Osteocyte (in vitro differentiated cells): ENCODE results near the gene C3. TPM values are rescaled to one million over a fixed set of nuclear protein-coding genes. Genes with fewer than 3 reads are reported as not detected.
"Not testable (repeated sequence)": the region's sequence is repeated elsewhere in the genome, so short reads cannot be mapped to it uniquely, and the experiment has no call there.

Source experiments
- DNase-seq: peaks from one replicate; pipeline ENCODE4 v3.0.0; 2021; ENCODE audit warnings: mixed read lengths; ENCODE audit not compliant: unreplicated experiment; ENCODE audit errors: extremely low spot score
- H3K27ac Mint-ChIP-seq: one replicate; pipeline ENCODE4 v1.8.0; 2021; ENCODE audit warnings: mild to moderate bottlenecking, mixed read lengths; ENCODE audit not compliant: unreplicated experiment
- H3K27me3 Mint-ChIP-seq: one replicate; pipeline ENCODE4 v1.8.0; 2021; ENCODE audit warnings: mixed read lengths; ENCODE audit not compliant: unreplicated experiment
- H3K36me3 Mint-ChIP-seq: one replicate; pipeline ENCODE4 v1.8.0; 2021; ENCODE audit warnings: mixed read lengths; ENCODE audit not compliant: unreplicated experiment
- H3K4me1 Mint-ChIP-seq: one replicate; pipeline ENCODE4 v1.8.0; 2021; ENCODE audit warnings: mixed read lengths; ENCODE audit not compliant: unreplicated experiment
- H3K4me3 Mint-ChIP-seq: one replicate; pipeline ENCODE4 v1.8.0; 2021; ENCODE audit warnings: mild to moderate bottlenecking, moderate library complexity, mixed read lengths; ENCODE audit not compliant: unreplicated experiment
- H3K9me3 Mint-ChIP-seq: one replicate; pipeline ENCODE4 v1.8.0; 2021; ENCODE audit warnings: mixed read lengths; ENCODE audit not compliant: unreplicated experiment
- CTCF ChIP-seq: fragments of 200-600 bp; sonication (generic); IDR thresholded peaks from 2 replicates; pipeline ENCODE4 v1.5.0; 2021; ENCODE audit warnings: antibody characterized with exemption, mild to moderate bottlenecking, moderate library complexity
- total RNA-seq: library from RNA; stranded (reverse); gene quantifications from 2 replicates; pipeline ENCODE4 v1.2.1, GENCODE V29; 2021

Gene C3
- total RNA-seq, 1 donor from 2014 or later, result 0.56 TPM

DNA sequence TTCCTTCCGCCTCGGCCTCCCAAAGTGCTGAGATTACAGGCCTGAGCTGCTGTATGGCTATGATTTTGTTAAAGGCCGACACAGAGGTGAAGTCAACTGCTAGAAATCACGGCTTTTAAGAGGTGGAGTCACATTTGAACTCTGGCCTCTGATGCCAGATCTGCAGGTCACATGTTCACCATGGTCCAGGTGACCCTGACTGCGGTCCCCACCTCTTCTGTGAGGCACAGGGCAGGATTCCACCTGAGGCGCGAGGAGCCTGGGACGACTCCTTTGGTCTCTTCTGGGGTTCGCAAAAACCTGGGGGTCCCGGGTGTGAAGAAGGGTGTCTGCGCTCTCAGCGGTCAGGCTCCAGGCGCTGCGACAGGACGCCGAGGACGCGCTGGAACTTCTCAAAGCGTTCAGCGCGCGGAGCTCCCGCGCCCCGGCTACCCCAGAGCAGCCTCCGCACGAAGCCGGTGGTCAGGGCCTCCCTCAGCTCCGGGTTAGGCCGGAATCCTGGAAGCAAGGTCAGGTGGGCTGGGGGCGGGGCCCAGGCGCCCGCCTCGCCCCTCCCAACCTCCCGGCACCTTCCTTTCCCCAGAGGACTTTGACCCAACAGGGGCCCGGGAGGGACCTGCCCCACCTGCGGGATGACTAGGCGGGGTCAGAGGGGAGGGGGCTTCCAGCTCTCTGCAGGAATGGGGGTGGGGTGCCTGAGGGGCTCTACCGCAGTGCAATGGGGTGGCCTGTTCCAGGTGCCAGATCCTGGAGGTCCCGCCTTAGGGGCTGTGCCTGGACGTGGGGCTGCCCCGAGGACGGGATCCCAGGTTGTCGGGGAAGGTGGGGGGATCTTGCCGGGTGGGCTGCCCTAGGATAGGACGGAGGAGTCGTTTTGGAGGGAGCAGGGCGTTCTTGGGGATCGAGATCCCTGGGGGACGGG is 32.1 kb upstream of the C3 start:
- H3K4me3 Mint-ChIP-seq, result peak overlapping the region; percentile 68
- H3K27ac Mint-ChIP-seq, result no peak overlapping the region
- TF ChIP-seq CTCF, result no peak
- H3K9me3 Mint-ChIP-seq, result no peaks in the 10 kb centered on the region
- no peaks in the 10 kb centered on the region for H3K27me3 Mint-ChIP-seq
- peaks cover 20% of the 10 kb centered on the region for H3K36me3 Mint-ChIP-seq
- no peak for DNase-seq
- peaks cover 15% of the 10 kb centered on the region for H3K4me1 Mint-ChIP-seq

DNA sequence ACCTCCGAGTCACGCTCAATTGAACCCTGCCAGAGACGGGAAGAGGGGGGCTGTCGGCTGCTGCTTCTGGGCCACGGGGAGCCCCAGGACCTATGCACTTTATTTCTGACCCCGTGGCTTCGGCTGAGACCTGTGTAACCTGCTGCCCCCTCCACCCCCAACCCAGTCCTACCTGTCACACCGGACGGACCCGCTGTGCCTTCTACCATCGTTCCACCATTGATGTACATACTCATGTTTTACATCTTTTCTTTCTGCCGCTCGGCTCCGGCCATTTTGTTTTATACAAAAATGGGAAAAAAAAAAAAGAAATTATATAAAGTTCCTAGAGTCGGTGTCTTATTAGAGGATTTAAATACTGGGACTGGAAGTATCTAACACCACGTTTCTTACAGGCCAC is 30.7 kb upstream of the C3 start:
- no peak overlapping the region for H3K27ac Mint-ChIP-seq
- no peaks in the 10 kb centered on the region for H3K9me3 Mint-ChIP-seq
- TF ChIP-seq CTCF, result no peak
- H3K27me3 Mint-ChIP-seq, result no peaks in the 10 kb centered on the region
- peaks cover 15% of the 10 kb centered on the region for H3K4me1 Mint-ChIP-seq
- DNase-seq, result no peak
- H3K36me3 Mint-ChIP-seq, result peaks cover 29% of the 10 kb centered on the region
- H3K4me3 Mint-ChIP-seq, result no peak overlapping the region

- no peak for DNase-seq
These were observed 29.6 kb upstream of the C3 start for GRCh38 chr19:6750062-6750461.

DNA sequence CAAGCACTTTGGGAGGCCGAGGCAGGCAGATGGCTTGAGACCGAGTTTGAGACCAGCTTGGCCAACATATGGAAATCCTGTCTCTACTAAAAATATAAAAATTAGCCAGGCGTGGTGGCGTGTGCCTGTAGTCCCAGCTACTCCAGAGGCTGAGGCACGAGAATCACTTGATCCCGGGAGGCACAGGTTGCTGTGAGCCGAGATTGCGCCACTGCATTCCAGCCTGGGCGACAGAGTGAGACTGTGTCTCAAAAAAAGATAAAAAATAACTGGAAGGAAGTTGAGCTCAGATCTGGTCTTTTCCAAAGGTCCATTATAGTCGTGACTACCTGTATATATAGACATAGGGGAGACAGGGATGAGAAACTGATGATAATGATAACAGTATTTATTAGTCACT is 28.1 kb upstream of the C3 start:
- not testable (repeated sequence) for H3K27ac Mint-ChIP-seq, H3K27me3 Mint-ChIP-seq, DNase-seq, H3K9me3 Mint-ChIP-seq, H3K4me3 Mint-ChIP-seq
- Mint-ChIP-seq H3K36me3 (peaks cover 34% of the 10 kb centered on the region), H3K4me1 (peaks cover 35% of the 10 kb centered on the region)

More at GRCh38 chr19:6750062-6750461, 29.6 kb upstream of the C3 start:
- no peak overlapping the region for H3K4me3 Mint-ChIP-seq
- no peak overlapping the region for H3K27ac Mint-ChIP-seq
- no peaks in the 10 kb centered on the region for H3K9me3 Mint-ChIP-seq
- H3K36me3 Mint-ChIP-seq, result peaks cover 31% of the 10 kb centered on the region
- H3K4me1 Mint-ChIP-seq, result peaks cover 22% of the 10 kb centered on the region
- no peak for TF ChIP-seq CTCF
- no peaks in the 10 kb centered on the region for H3K27me3 Mint-ChIP-seq

- H3K4me1 Mint-ChIP-seq, result peaks cover 50% of the 10 kb centered on the region
- peaks cover 33% of the 10 kb centered on the region for H3K36me3 Mint-ChIP-seq
- DNase-seq, result no peak
These were observed 25.5 kb upstream of the C3 start for GRCh38 chr19:6745965-6746364.

More at GRCh38 chr19:6745965-6746364, 25.5 kb upstream of the C3 start:
- no peak for TF ChIP-seq CTCF
- H3K4me3 Mint-ChIP-seq, result no peak overlapping the region
- H3K9me3 Mint-ChIP-seq, result no peaks in the 10 kb centered on the region
- peak overlapping the region; percentile 93 for H3K27ac Mint-ChIP-seq
- no peaks in the 10 kb centered on the region for H3K27me3 Mint-ChIP-seq
